Keratinocyte (primary cell): ENCODE results near the gene TPCN2.

ENCODE experiments used
- EZH2 ChIP-seq: IDR thresholded peaks from one replicate; pipeline ENCODE4 v1.6.1; 2012; ENCODE audit warnings: inconsistent platforms, mild to moderate bottlenecking, low read length, moderate library complexity
- TF ChIP-seq, protein P1 (sequence below), 3 experiments: IDR thresholded peaks in 1 of 3; conservative IDR thresholded peaks in 1 of 3; optimal IDR thresholded peaks in 1 of 3; 2 replicates in 2 of 3; 3 replicates in 1 of 3; pipeline versions ENCODE3 to v1.5.1; 2011; ENCODE audit warnings: low read length in 3 of 3, mild to moderate bottlenecking in 3 of 3, moderate library complexity in 2 of 3, control low read depth in 1 of 3, inconsistent platforms in 1 of 3; ENCODE audit not compliant: insufficient read depth in 2 of 3; ENCODE audit errors: extremely low read depth in 1 of 3

DNA sequence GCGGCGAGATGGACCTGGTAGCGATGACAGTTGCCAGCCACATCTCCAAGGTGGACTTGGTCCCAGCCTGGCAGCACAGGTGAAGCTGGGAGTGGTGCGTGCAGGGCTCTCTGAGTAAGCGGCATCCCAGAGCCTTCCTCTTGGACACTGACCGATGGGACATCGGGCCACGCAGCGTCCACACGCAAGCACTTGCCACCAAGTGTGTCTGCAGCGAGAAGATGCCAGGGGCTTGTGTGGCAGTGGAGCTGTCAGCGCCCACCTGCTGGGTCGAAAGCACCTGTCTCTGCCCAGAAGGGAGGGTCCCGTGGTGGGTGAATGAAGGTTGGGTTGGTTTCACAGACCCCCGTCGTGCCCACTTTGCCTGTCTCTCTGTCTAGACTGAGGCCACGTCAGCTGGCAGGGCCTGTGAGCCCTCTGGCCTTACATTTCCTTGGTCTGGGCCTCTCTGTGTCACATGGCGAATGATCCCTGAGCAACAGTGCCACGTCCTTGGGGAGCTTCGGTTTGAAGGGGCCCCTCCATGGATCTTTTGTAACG is 56.2 kb downstream of the TPCN2 start:
- TF ChIP-seq, protein P1, sequence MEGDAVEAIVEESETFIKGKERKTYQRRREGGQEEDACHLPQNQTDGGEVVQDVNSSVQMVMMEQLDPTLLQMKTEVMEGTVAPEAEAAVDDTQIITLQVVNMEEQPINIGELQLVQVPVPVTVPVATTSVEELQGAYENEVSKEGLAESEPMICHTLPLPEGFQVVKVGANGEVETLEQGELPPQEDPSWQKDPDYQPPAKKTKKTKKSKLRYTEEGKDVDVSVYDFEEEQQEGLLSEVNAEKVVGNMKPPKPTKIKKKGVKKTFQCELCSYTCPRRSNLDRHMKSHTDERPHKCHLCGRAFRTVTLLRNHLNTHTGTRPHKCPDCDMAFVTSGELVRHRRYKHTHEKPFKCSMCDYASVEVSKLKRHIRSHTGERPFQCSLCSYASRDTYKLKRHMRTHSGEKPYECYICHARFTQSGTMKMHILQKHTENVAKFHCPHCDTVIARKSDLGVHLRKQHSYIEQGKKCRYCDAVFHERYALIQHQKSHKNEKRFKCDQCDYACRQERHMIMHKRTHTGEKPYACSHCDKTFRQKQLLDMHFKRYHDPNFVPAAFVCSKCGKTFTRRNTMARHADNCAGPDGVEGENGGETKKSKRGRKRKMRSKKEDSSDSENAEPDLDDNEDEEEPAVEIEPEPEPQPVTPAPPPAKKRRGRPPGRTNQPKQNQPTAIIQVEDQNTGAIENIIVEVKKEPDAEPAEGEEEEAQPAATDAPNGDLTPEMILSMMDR (optimal IDR thresholded peaks at IDR 0.05 in 1 of 3, IDR thresholded peaks at IDR 0.05 in 1 of 3, conservative IDR thresholded peaks at IDR 0.05 in 1 of 3; ENCODE audit: extremely low read depth in 1 of 3, insufficient read depth in 2 of 3, low read length in 3 of 3), result no peak
- TF ChIP-seq EZH2, result no peak
